Middle frontal gyrus (tissue), 1 donor: ENCODE data around the gene ALDH9A1.
A peak's percentile ranks its signal among the peaks of the same experiment; 100 is the strongest.
"Not testable (repeated sequence)": the region's sequence is repeated elsewhere in the genome, so short reads cannot be mapped to it uniquely, and the experiment has no call there.

Experiments
- DNase-seq: peaks from one replicate; pipeline ENCODE4 v3.0.0-alpha.2; 2015; ENCODE audit warnings: low spot score; ENCODE audit errors: extremely low spot score

ALDH9A1 gene

DNA sequence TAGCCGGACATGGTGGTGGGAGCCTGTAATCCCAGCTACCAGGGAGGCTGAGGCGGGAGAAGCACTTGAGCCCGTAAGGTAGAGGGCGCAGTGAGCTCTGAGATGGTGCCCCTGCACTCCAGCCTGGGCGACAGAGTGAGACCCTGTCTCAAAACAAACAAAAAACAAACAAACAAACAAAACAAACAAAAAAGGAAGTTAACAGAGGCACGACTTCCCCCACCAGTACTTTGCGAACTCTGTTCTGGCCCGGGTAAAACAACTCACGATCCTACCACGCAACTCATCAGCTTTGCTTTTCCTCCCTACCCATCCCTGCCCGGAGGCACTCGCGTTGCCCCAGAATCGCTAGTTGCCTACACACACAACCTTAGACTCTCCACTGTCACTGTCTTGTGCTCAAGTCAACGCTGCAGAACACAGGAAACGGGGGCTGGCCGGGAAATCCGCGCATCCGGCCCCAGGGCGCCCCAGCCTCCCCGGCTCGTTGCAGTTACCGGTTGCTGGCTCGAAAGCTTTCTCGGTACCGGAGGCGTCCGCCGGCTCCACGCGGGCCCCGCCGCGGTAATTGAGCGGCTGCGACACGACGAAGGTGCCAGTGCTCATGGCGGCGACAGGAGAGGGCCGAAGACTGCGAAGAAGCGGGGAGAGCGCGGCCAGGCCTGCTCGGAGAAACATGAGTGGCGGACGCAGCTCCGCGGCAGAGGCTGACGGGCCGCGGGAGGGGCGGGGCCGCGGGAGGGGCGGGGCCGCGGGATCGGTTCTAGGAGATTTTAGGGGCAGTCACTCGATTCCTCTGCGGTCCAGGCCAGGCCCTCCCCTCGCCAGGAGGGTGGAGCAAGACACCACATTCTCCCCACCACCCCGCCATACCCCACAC is at the start of gene ALDH9A1:
TSS of gene ALDH9A1 (minus strand) at position 682 of the 880 bp plus-strand sequence. CDS start at position 678, 4 bp downstream.
- peak; percentile 79 for DNase-seq

DNA sequence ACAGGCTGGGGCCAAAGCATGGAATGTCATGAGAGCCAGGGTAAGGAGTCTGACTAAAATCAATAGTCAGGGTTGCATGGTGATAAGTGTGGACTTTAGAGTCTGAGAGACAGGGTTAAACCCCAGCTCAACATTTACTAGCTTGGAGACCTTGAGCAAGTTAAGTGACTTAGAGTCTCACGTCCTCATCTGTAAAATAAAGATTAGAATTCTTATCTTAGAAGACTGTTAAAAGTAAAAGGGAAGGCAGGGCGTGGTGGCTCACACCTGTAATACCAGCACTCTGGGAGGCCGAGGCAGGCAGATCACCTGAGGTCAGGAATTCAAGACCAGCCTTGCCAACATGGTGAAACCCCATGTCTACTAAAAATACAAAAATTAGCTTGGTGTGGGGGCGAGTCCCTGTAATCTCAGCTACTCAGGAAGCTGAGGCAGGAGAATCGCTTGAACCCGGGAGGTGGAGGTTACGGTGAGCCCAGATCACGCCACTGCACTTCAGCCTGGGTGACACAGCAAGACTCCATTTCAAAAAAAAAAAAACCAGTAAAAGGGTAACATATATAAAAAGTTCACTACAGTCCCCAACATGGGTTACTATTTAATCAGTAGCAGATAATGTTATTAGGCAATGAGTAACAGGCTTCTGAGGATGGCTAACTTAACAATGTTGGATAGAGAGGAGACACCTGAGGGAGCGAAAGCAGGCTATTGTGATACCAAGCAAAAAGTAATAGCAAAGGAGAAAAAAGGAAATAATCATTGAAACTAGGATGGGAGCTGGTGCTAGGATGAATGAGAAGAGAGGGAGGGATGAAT is 49.5 kb upstream of the ALDH9A1 start:
- DNase-seq: no peak

DNA sequence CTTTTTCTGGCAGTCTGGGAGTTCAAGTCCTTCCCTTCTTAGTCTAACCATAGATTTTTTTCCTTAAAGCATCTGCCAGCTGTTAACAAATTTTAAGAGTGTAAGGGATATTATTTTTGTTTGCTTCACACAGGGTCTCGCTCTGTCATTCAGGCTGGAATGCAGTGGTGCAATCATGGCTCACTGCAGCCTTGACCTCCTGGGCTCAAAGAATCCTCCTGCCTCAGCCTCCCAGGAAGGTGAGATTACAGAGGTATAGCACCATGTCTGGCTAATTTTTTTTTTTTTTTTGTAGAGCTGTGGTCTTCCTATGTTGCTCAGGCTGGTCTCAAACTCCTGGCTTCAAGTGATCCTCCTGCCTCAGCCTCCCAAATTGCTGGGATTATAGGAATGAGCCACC is 46.6 kb upstream of the ALDH9A1 start:
- DNase-seq: not testable (repeated sequence)

DNA sequence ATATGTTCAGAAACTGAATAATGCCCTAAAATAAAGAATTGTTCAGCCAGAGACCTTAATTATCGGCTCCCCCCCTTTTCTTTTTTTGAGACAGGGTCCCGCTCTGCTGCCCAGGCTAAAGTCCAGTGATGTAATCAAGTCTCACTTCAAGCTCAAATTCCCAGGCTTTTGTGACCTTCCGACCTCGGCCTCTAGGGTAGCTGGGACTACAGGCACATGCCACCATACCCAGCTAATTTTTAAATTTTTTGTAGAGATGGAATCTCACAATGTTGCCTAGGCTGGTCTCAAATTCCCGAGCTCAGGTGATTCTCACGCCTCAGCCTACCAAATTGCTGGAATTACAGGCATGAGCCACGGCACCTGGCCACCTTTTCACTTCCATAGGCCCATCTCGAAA is 43.8 kb upstream of the ALDH9A1 start:
- DNase-seq: no peak

DNA sequence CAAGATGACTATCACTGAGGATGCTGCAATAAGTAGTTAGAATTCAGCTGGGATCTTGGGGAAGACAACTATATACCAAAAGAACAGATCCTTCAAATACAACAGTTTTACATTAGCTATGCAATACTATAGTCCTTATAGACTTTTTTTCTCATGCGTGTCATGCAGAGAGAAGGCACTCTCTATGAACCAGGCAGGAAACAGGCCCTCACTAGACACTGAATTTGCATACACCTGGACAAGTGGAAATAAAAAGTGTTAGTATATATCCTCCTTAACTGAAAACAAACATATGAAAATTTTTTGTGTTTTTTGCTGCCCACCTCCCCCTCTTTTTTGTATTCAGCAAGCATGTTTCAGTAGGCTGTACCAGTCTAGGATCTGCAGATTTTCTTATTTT is 40.4 kb upstream of the ALDH9A1 start:
- no peak for DNase-seq

DNA sequence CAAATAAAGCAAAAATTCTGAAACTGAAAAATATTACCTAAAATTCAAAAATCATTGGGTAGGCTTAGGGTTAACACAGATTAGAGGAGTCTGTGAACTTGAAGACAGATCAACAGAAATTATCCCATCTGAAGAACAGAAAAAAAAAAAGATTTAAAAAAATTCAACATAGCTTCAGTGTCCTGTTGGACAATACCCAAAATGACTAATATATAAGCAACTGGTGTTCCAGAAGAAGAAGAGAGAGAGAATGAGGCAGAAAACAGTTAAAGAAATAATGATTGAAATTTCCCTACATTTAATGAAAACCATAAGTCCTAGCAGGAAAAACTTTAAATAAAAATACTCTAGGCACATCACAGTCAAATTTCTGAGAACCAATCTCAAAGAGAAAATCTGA is 38.8 kb upstream of the ALDH9A1 start:
- DNase-seq: no peak

DNA sequence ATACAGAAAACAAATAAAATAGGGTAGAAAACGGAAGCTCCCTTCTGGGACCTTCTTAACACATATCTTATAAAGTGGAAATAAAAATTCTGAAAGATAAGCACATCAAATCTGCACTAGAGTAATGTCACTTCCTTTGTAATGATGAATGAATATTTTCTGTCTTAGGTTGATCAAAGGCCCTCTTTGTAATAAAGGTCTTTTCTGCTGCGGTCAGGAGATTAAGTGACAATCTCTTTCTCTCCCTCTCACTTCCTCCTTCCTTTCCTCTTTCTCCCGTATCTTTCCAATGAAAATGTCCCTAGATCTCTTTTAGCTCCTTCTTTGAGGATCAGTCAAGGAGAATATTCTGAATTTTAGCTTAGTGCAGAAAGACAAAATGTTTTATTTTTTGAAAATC is 36.5 kb upstream of the ALDH9A1 start:
- DNase-seq: no peak

DNA sequence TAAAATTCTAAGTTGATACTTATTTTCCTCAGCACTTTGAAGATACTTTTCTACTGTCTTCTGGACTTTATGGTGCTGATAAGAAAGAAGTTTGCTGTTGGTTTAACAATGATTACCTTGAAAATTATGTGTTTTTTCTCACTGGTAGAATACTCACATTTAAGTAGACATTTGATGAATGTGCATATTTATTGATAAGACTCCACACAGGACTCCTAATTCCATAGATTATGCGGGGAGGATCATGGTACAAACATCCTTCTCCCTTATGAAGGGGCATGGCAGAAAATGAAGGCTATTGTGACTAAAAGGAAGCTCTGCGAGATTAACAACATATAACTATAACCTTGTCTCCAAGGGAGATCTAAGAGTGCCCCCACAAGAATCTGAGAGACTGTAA is 28.5 kb upstream of the ALDH9A1 start:
- DNase-seq: no peak

DNA sequence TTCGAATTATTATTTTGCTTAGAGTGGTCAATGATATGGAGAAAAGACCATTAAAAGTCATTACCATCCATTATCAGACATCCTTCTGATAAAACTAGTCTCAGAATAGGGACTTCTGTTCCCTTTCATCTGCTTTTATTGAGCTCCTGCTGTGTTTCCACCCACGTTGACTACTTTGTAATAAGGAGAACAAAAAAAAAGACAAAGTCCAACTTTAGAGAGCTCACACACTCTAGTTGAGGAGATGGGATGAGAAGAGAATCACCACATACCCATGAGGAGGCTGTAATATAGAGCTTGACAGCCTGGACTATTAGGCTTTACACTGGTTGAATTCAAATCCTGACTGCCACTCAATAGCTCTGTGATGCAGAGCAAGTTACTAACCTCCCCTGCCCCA is 27.8 kb upstream of the ALDH9A1 start:
- no peak for DNase-seq

DNA sequence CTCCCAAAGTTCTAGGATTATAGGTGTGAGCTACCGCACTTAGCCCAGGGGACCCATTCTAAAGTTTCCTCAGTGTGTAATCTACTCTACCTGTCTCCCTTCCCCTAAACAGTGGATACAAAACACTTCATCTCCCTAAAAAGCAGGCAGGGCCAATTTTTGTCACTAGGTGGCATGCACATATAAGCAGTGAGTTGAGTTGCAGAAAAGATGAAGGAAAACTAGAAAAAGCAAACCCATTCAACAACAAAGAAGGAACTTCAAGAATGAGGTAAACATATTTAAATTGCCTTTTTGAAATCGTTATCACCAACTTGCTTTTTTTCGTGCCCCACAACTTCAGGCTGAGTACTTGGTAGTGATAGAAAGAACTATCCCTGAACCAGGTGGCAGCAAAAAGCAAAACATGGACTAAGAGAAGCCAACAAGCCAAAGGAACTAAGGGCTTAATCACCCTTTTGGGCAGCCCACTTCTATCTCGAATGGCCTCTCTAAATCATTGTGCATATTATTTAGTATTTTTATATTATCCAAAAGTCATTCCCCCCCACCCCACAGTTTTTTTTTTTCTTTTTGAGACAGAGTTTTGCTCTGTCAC is 19.7 kb upstream of the ALDH9A1 start:
- DNase-seq: no peak

DNA sequence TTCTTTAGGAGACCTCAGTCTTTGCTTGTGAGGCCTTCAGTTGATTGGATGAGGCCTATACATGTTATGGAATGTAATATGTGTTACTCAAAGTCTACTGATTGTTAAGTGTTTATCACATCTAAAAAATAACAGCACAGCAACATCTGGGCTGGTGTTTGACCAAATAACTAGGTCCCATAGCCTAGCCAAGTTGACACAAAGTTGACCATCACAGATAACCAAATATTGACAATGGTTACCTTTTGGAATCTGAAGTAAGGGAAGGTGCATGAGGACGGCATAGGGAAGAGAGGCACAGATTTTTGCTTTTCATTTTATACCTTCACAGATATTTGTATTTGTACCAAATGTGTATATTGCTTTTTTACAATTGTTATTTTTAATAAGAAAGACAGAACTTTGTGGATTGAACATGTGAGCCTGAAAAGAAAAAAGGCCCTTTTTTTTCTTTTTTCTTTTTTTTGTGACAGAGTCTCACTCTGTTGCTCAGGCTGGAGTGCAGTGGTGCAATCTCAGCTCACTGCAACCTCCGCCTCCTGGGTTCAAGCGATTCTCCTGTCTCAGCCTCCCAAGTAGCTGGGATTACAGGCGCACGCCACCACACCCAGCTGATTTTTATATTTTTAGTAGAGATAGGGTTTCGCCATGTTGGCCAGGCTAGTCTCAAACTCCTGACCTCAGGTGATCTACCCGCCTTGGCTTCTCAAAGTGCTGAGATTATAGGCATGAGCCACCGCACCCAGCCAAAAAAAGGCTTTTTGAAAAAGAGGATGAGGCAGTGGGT is 18.1 kb upstream of the ALDH9A1 start:
- not testable (repeated sequence) for DNase-seq

DNA sequence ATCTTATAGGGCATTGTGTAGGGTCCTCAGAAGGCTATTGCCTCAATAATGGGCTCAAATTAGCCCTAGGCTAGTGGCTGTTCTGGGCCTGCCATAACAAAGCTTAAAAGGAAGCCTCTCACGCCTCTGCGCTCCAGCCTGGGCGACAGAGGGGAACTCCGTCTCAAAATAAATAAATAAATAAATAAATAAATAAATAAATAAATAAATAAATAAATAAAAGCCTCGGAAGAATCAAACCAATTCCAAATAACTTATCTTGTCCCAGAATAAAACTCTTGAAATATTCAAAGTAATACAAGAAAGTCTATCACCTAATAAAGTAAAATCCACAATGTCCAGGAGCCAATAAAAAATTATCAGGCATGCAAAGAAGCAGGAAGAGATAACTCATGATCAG is 14.4 kb upstream of the ALDH9A1 start:
- DNase-seq: no peak

DNA sequence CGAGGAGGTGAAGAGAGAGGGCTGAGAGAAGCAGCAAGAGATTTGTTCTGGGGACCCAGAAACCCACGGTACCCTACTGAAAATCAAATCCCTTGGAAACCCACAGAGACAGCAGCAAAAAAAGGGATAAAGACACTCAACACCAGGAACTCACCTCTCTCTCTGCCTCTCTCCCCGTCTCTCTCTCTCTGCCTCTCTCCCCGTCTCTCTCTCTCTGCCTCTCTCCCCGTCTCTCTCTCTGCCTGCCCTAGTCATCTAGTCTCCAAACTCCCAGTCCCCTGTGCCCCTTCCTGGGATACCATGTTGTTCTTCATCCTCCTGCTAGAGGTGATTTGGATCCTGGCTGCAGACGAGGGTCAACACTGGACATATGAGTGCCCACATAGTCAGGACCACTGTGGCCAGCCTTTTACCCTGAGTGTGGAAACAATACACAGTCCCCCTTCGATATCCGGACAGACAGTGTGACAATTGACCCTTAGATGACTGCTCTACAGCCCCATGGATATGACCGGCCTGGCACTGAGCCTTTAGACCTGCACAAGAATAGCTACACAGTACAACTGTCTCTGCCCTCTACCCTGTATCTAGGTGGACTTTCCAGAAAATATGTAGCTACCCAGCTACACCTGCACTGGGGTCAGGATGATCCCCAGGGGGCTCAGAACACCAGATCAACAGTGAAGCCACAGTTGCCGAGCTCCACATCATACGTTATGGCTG is 9.8 kb upstream of the ALDH9A1 start:
- no peak for DNase-seq

DNA sequence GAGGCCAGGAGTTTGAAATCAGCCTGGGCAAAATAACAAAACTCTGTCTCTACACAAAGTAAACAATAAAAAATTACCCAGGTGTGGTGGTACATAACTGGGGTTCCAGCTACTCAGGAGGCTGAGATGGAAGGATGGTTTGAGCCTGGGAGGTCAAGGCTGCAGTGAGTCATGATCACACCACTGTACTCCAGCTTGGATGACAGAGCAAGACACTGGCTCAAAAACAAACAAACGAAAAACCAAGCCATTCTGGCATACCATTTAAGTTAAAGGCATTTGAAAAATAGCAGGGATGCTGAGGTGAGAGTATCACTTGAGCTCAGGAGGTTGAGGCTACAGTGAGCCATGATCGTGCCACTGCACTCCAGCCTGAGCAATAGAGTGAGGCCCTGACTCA is 5.3 kb upstream of the ALDH9A1 start:
- DNase-seq: no peak

DNA sequence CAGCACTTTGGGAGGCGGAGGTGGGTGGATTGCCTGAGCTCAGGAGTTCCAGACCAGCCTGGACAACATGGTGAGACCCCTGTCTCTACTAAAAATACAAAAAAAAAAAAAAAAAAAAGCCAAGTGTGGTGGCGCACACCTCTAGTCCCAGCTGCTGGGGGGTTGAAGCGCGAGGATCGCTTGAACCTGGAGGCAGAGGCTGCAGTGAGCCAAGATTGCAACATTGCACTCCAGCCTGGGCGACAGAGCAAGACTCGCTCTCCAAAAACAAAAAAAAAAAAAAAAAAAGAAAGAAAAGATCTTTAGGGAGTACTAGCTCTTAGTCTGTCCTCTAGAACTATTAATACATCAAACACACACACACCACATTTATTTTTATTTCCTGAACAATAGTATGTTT is 3.6 kb upstream of the ALDH9A1 start:
- DNase-seq: not testable (repeated sequence)

DNA sequence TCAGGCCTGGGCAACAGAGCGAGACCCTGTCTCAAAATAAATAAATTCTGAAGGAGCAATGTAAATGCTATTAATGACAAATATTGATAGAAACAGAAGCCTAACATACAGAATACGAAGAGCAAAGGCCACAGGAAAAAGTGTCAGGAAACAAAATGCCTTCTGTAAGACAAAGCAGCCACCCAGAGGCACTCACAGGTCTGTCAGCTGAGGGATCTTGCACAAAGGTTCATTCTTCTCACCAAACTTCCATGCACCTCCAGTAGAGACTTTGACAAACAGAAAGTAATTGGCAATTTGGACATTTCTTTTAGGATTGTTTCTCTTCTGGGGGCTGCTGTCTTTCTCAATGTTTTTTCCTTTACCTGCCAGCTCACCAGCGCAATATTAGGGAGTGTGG is 1.2 kb upstream of the ALDH9A1 start:
- DNase-seq: no peak

DNA sequence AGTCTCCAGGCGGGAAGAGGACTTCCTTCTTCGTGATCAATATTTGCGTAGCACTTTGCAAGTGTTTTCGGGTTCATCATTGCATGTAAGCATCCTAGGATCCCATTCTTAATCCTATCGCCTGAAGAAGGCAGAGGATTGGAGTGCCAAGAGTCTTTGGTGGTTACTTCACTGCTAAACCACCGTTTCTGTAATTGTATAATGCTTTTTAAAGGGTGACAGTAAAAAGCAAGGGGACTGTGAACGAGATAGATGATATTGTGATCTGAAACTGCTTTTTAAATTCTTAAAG is 345 bp upstream of the ALDH9A1 start:
- DNase-seq: no peak

DNA sequence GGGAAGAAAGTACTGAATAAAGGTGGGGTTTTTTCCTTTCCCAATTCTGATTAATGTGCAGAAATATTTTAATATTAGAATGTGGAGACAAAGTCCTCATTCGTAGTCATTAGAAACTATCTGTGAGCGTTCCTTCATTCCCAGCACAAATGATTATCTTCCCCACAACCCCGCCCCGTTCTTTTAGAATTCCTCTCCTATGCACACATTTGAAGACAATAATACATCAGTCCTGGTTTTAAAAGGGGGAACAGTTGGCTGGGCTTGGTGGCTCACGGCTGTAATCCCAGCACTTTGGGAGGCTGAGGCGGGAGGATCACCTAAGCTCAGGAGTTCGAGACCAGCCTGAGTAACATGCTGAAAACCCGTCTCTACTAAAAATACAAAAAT is 876 bp downstream of the ALDH9A1 start:
- DNase-seq: no peak

DNA sequence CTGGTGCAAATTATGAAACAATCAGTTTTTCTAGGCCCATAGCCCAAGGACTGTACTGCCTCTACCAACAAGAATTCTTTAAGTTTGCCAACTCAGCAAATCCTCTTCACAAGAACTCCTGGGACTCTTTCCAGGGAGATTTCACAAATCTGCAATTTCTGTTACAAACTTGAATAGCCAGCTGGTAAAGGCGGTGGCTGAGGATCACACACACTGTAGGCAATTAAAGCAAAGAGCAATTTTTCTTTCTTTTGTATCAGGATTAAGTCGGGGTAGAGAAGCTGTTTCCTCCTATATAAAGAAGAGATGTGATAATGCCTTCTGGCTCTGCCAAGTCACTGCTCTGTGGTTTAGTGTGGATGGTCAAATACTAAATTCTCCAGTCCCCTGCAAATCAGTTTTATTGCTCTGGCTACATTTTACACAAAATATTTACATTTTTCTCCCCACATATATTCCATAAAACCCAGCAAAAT is 1.7 kb downstream of the ALDH9A1 start:
- DNase-seq: peak; percentile 28

DNA sequence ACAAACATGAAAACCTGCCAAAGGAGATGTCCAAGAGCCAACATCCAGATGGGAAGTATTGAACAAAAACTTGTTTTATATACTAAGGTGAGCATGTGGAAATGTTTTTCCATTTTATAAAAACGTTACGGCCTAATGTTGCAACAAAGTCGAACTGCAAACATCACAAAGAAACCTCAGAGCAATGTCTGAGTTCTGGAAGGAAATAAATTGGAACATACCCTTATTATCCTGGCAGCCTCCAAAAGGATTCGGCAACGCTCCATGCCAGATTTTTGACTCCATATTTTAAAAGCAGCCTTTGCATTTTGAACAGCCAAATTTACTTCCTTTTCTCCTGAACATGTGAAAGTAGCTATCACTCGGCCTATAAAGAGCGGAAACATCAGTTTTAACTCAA is 3.3 kb downstream of the ALDH9A1 start:
- no peak for DNase-seq

DNA sequence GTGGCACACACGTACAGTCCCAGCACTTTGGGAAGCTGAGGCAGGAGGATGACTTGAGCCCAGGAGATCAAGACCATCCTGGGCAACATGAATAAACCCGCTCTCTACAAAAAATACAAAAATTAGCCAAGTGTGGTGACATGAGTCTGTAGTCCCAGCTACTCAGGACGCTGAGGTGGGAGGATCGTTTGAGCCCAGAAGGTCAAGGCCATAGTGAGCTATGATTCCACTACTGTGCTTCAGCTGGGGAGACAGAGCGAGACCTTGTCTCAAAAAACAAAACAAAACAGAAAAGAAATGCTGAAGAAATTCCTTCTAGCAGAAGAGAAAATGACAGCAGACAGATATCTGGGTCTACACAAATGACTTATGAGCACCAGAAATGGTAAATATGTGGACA is 10.3 kb downstream of the ALDH9A1 start:
- DNase-seq: no peak
